NK-92 (cell line): ENCODE data around the gene C17orf100.
"Not testable (repeated sequence)": the region's sequence is repeated elsewhere in the genome, so short reads cannot be mapped to it uniquely, and the experiment has no call there.

ENCODE experiments used
- DNase-seq: peaks from one replicate; lab custom pipeline; 2025; ENCODE audit not compliant: unreplicated experiment; lab: John Stamatoyannopoulos, UW

Gene C17orf100

GRCh38 chr17:6688944-6689343 lies 37.4 kb downstream of the C17orf100 start:
- no peak for DNase-seq

- DNase-seq = no peak
Observed at GRCh38 chr17:6690641-6691040, 39.1 kb downstream of the C17orf100 start.

GRCh38 chr17:6691546-6691945 lies 40.0 kb downstream of the C17orf100 start:
- DNase-seq = no peak

GRCh38 chr17:6691958-6692357 lies 40.4 kb downstream of the C17orf100 start:
- DNase-seq = not testable (repeated sequence)

- no peak for DNase-seq
Observed at GRCh38 chr17:6695051-6695450, 43.5 kb downstream of the C17orf100 start.

GRCh38 chr17:6695565-6695964 lies 44.0 kb downstream of the C17orf100 start:
- no peak for DNase-seq

- no peak for DNase-seq
Observed at GRCh38 chr17:6696906-6697305, 45.3 kb downstream of the C17orf100 start.

GRCh38 chr17:6698004-6698403 lies 46.4 kb downstream of the C17orf100 start:
- no peak for DNase-seq

- no peak for DNase-seq
Observed at GRCh38 chr17:6699997-6700947, 48.7 kb downstream of the C17orf100 start.

GRCh38 chr17:6700948-6701307 lies 49.4 kb downstream of the C17orf100 start:
- DNase-seq = no peak

GRCh38 chr17:6701719-6702118 lies 50.2 kb downstream of the C17orf100 start:
- DNase-seq = no peak

- DNase-seq = no peak
Observed at GRCh38 chr17:6702567-6703215, 51.1 kb downstream of the C17orf100 start.
